ENCODE measurements around the gene ZNF394.

Gene ZNF394

DNA sequence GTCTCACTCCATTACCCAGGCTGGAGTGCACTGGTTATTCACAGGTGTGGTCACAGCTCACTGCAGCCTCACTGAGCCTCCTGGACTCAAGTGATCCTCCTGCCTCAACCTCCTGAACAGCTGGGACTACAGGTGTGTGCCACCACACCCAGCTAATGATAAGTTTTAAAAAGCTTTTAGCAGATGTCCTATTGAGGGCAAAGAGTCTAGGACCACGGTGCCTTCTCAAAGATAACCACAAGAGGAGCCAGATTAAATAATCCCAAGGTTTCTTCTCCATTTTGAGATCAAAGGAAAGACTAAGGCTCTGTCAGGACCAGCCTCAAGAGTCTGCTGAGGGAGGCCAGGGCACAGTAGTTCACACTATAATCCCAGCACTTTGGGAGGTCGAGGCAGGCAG, 38.9 kb downstream of the ZNF394 start:
- H3K27me3 ChIP-seq, result no peaks in the 10 kb centered on the region
- peaks cover 52% of the 10 kb centered on the region for H3K36me3 ChIP-seq
- TF ChIP-seq, protein P1, sequence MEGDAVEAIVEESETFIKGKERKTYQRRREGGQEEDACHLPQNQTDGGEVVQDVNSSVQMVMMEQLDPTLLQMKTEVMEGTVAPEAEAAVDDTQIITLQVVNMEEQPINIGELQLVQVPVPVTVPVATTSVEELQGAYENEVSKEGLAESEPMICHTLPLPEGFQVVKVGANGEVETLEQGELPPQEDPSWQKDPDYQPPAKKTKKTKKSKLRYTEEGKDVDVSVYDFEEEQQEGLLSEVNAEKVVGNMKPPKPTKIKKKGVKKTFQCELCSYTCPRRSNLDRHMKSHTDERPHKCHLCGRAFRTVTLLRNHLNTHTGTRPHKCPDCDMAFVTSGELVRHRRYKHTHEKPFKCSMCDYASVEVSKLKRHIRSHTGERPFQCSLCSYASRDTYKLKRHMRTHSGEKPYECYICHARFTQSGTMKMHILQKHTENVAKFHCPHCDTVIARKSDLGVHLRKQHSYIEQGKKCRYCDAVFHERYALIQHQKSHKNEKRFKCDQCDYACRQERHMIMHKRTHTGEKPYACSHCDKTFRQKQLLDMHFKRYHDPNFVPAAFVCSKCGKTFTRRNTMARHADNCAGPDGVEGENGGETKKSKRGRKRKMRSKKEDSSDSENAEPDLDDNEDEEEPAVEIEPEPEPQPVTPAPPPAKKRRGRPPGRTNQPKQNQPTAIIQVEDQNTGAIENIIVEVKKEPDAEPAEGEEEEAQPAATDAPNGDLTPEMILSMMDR (IDR thresholded peaks at IDR 0.05), result no peak
- no peak overlapping the region for H3K4me3 ChIP-seq (ENCODE audit: low read depth in 1 of 2, low read length in 1 of 2)
- no peak overlapping the region for H3K27ac ChIP-seq
- H3K9me3 ChIP-seq, result no peaks in the 10 kb centered on the region
- H3K4me1 ChIP-seq (ENCODE audit: control insufficient read depth in 1 of 2, insufficient read depth in 1 of 2, low read depth in 1 of 2, low read length in 1 of 2), result peaks cover 11 to 13% of the 10 kb centered on the region in 2 experiments

DNA sequence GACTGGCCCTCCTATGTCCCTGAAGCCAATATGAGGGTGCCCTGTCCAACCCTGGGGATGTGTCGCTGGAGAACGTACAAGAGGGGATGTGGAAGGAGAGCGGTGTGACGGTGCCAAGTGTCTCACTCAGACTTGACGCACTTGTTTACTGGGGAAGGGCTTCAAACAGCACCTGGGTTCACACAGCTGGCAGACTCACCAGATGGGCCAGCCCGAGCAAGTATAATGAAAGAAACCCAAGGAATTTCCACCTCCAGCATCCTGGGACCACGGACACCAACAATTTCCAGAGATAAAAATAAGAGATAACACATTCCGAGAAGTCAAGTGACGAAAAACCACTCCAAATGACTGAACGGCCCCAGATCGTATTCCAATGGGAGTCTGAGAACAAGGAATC, 39.4 kb downstream of the ZNF394 start:
- no peak overlapping the region for H3K27ac ChIP-seq
- TF ChIP-seq, protein P1 (IDR thresholded peaks at IDR 0.05), result no peak
- H3K4me1 ChIP-seq (ENCODE audit: control insufficient read depth in 1 of 2, insufficient read depth in 1 of 2, low read depth in 1 of 2, low read length in 1 of 2), result peaks cover 8 to 9% of the 10 kb centered on the region in 2 experiments
- H3K27me3 ChIP-seq, result no peaks in the 10 kb centered on the region
- no peak overlapping the region for H3K4me3 ChIP-seq (ENCODE audit: low read depth in 1 of 2, low read length in 1 of 2)
- H3K36me3 ChIP-seq, result peaks cover 57% of the 10 kb centered on the region
- H3K9me3 ChIP-seq, result no peaks in the 10 kb centered on the region

DNA sequence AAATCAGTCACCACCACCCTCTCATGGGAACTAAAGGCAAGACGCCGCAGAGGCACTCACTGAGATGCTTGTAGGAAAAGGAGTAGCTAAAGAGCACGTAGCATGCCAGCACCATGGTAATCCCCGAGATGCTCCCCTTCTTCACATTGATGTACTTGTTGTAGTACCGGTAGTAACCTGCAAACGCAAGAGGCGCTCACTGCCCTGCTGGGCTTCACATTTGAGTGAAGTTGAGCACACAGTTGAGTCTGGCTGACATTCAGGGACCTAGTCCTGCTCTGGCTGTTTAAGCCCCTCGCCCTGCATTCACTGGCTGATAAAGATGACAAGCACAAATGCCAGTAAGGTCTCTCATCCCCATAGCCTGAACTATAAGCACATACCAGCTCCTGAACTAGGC, 41.0 kb downstream of the ZNF394 start:
- Histone ChIP-seq H3K4me3 (ENCODE audit: low read depth in 1 of 2, low read length in 1 of 2) (no peak overlapping the region), H3K27me3 (no peaks in the 10 kb centered on the region), H3K9me3 (no peaks in the 10 kb centered on the region), H3K4me1 (ENCODE audit: control insufficient read depth in 1 of 2, insufficient read depth in 1 of 2, low read depth in 1 of 2, low read length in 1 of 2) (no peaks in the 10 kb centered on the region), H3K36me3 (peaks cover 72% of the 10 kb centered on the region), H3K27ac (no peak overlapping the region)
- TF ChIP-seq, protein P1 (IDR thresholded peaks at IDR 0.05), result no peak

DNA sequence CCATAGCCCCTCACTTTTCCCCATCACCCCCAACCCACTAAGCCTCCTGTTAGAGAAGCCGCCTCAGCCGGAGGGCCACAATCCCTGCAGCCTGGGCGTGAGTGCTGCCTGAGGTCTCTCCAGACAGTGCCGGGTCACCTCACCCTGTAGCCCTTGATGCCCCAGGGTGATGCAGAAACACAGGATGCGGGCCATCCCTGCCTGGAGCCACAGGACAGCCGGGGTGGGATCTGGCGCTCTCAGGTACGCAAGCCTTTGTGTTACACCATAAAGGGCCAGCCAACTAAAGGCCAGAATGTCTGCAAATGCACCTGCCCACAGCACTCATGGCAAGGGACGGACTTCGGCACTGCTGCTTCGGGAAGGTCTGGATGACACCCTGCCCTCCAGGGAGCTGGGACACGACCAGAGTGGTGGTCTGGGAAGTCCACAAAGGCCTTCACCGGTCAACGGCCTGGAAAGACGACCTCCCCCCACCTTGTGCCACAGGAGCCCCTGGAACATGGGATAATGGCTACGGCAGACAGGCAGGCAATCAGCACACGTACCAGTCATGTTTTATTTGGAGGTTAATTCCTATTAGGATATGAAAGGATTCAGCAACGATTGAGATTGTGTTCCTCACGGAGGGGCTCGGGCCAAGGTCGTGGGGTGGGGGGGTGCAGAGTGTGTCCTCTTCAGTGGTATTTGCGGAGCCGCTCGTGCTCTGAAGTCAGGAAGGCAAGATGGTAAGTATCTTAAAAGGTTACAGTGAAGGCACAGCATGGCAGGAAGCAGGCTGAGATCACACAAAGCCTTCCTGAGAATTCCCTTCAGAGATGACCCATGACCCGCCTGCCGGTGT, 42.2 kb downstream of the ZNF394 start:
- TF ChIP-seq, protein P1 (IDR thresholded peaks at IDR 0.05), result no peak
- Histone ChIP-seq H3K36me3 (peaks cover 79% of the 10 kb centered on the region), H3K27me3 (no peaks in the 10 kb centered on the region), H3K9me3 (no peaks in the 10 kb centered on the region), H3K27ac (no peak overlapping the region), H3K4me3 (ENCODE audit: low read depth in 1 of 2, low read length in 1 of 2) (no peak overlapping the region), H3K4me1 (ENCODE audit: control insufficient read depth in 1 of 2, insufficient read depth in 1 of 2, low read depth in 1 of 2, low read length in 1 of 2) (no peaks in the 10 kb centered on the region)

DNA sequence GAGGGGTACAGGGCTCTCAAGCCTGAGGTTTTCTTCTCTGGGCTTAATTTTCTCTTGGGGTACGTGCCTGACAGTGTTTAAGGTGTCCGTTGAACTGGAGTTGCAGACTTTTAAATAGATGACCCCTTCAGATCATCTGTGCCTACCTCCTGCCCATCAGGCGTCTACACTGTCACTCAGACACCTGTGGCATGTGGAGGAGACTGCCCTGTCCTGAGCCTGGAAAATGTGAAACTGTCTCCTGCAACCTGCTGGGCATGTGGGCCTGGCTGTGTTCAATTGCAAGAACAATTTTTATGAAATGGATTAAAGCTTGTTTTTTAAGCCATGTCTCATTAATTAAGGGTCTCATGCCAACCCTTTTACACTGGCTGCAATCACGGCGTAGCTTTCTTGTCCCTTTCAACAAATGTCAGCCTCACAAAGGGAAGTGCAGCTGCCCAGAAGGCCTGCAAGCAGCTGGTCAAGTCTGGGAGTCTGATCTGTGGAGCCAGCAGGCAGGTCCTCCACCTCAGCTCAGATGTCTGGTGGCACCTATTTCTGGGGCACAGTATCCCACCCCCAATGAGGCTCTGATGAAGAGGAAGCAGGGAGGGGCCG, 42.9 kb downstream of the ZNF394 start:
- Histone ChIP-seq H3K4me1 (ENCODE audit: control insufficient read depth in 1 of 2, insufficient read depth in 1 of 2, low read depth in 1 of 2, low read length in 1 of 2) (no peaks in the 10 kb centered on the region), H3K27ac (no peak overlapping the region), H3K36me3 (peaks cover 80% of the 10 kb centered on the region), H3K9me3 (no peaks in the 10 kb centered on the region), H3K4me3 (ENCODE audit: low read depth in 1 of 2, low read length in 1 of 2) (no peak overlapping the region), H3K27me3 (no peaks in the 10 kb centered on the region)
- TF ChIP-seq, protein P1 (IDR thresholded peaks at IDR 0.05), result no peak
